GM23338 (cell line): ENCODE data around the gene CMPK2. TPM values are rescaled to one million over a fixed set of nuclear protein-coding genes. Genes with fewer than 3 reads are reported as not detected.

Experiments used
- ATAC-seq: fragments of 200-7000 bp; cut with Tn5 transposase; 3 replicates; pipeline ENCODE4 v1.9.1; 2020
- DNase-seq: peaks from one replicate; pipeline ENCODE4 v3.0.0-alpha.2; 2015; ENCODE audit warnings: low spot score
- H2AFZ ChIP-seq: fragments of 200-600 bp; sonication (generic); 2 replicates; pipeline ENCODE4 v1.8.0; 2016; ENCODE audit warnings: antibody characterized with exemption, mild to moderate bottlenecking, moderate library complexity
- H3F3A ChIP-seq: fragments of 200-600 bp; sonication (generic); replicated peaks from 2 replicates; pipeline ENCODE4 v1.8.0; 2017; ENCODE audit warnings: antibody characterized with exemption, mixed run types, low read depth
- H3K27ac ChIP-seq: fragments of 200-600 bp; sonication (generic); 2 replicates; pipeline ENCODE4 v1.6.1; 2016; ENCODE audit warnings: low read depth
- H3K27me3 ChIP-seq: fragments of 200-600 bp; sonication (generic); 2 replicates; pipeline ENCODE4 v1.8.0; 2016; ENCODE audit warnings: mild to moderate bottlenecking, mixed run types, moderate library complexity; ENCODE audit not compliant: insufficient read depth
- H3K36me3 ChIP-seq: fragments of 200-600 bp; sonication (generic); 2 replicates; pipeline ENCODE4 v1.8.0; 2016; ENCODE audit warnings: mild to moderate bottlenecking; ENCODE audit not compliant: insufficient read depth
- H3K4me1 ChIP-seq: fragments of 200-600 bp; sonication (generic); 2 replicates; pipeline ENCODE4 v1.8.0; 2016; ENCODE audit warnings: mild to moderate bottlenecking, moderate library complexity; ENCODE audit not compliant: insufficient read depth
- H3K4me2 ChIP-seq: fragments of 200-600 bp; sonication (generic); 2 replicates; pipeline ENCODE4 v1.7.1; 2017; ENCODE audit warnings: mixed run types
- H3K4me3 ChIP-seq: fragments of 200-600 bp; sonication (generic); 2 replicates; pipeline ENCODE4 v1.6.1; 2016; ENCODE audit warnings: mixed run types
- H3K79me2 ChIP-seq: fragments of 200-600 bp; sonication (generic); replicated peaks from 2 replicates; pipeline ENCODE4 v1.8.0; 2017; ENCODE audit warnings: mild to moderate bottlenecking; ENCODE audit not compliant: insufficient read depth
- H3K9me2 ChIP-seq: fragments of 200-600 bp; sonication (generic); 2 replicates; pipeline ENCODE4 v1.8.0; 2017; ENCODE audit not compliant: insufficient read depth
- H4K20me1 ChIP-seq: fragments of 200-600 bp; sonication (generic); replicated peaks from 2 replicates; pipeline ENCODE4 v1.8.0; 2017; ENCODE audit warnings: mild to moderate bottlenecking; ENCODE audit not compliant: insufficient read depth
- H3K27ac Mint-ChIP-seq: 2 replicates; pipeline ENCODE4 v1.8.0; 2020; ENCODE audit warnings: inconsistent platforms, mild to moderate bottlenecking, moderate library complexity, mixed read lengths
- H3K27me3 Mint-ChIP-seq: 3 replicates; pipeline ENCODE4 v1.8.0; 2022; ENCODE audit warnings: low read depth, mild to moderate bottlenecking, moderate library complexity, mixed read lengths, inconsistent platforms; ENCODE audit not compliant: insufficient read depth, poor library complexity
- H3K36me3 Mint-ChIP-seq: 3 replicates; pipeline ENCODE4 v1.8.0; 2021; ENCODE audit warnings: low read depth, mild to moderate bottlenecking, inconsistent platforms, moderate library complexity, mixed read lengths
- H3K4me1 Mint-ChIP-seq: 3 replicates; pipeline ENCODE4 v1.8.0; 2020; ENCODE audit warnings: mild to moderate bottlenecking, inconsistent platforms, mixed read lengths
- H3K4me3 Mint-ChIP-seq: 3 replicates; pipeline ENCODE4 v1.8.0; 2021; ENCODE audit warnings: moderate library complexity, mild to moderate bottlenecking, inconsistent platforms, mixed read lengths
- H3K9me3 Mint-ChIP-seq: 3 replicates; pipeline ENCODE4 v1.8.0; 2020; ENCODE audit warnings: moderate library complexity, mild to moderate bottlenecking, inconsistent platforms, mixed read lengths
- CREB1 ChIP-seq: fragments of 250-450 bp; sonication (Bioruptor Pico); IDR thresholded peaks from 2 replicates; pipeline ENCODE4 v1.5.0; 2020; ENCODE audit warnings: low read depth, mild to moderate bottlenecking, moderate library complexity
- CTCF ChIP-seq, 2 experiments: fragments of 200-600 bp in 1 of 2; sonication (generic) in 1 of 2; conservative IDR thresholded peaks; 2 replicates each; pipeline versions ENCODE4 v1.5.1 to v1.6.1; 2016 to 2017; ENCODE audit warnings: antibody characterized with exemption in 2 of 2, low read depth in 2 of 2, mild to moderate bottlenecking in 2 of 2, moderate library complexity in 1 of 2
- EZH2 ChIP-seq: fragments of 200-600 bp; sonication (generic); IDR thresholded peaks from one replicate; pipeline ENCODE4 v1.8.0; 2017; ENCODE audit warnings: antibody characterized with exemption, mild to moderate bottlenecking, low read depth; ENCODE audit not compliant: unreplicated experiment
- EZH2phosphoT487 ChIP-seq: fragments of 200-600 bp; sonication (generic); IDR thresholded peaks from one replicate; pipeline ENCODE4 v1.8.1; 2018; ENCODE audit warnings: antibody characterized with exemption; ENCODE audit not compliant: unreplicated experiment
- JUNB ChIP-seq: IDR thresholded peaks from one replicate; pipeline ENCODE4 v1.6.1; 2016; ENCODE audit warnings: antibody characterized with exemption; ENCODE audit not compliant: unreplicated experiment
- NANOG ChIP-seq: IDR thresholded peaks from 2 replicates; pipeline ENCODE4 v1.6.1; 2016; ENCODE audit warnings: antibody characterized with exemption, borderline replicate concordance
- POLR2AphosphoS5 ChIP-seq: IDR thresholded peaks from 2 replicates; pipeline ENCODE4 v1.6.1; 2016; ENCODE audit warnings: antibody characterized with exemption, low read depth
- STAT1 ChIP-seq: IDR thresholded peaks from one replicate; pipeline ENCODE4 v1.6.1; 2016; ENCODE audit warnings: antibody characterized with exemption; ENCODE audit not compliant: unreplicated experiment
- ZNF114 ChIP-seq: fragments of 250-450 bp; sonication (Bioruptor Pico); IDR thresholded peaks from 2 replicates; pipeline ENCODE4 v1.5.0; 2020; ENCODE audit warnings: mild to moderate bottlenecking, moderate library complexity
- ZNF331 ChIP-seq: fragments of 250-450 bp; sonication (Bioruptor Pico); IDR thresholded peaks from 2 replicates; pipeline ENCODE4 v1.5.0; 2020; ENCODE audit warnings: low read depth, mild to moderate bottlenecking, moderate library complexity
- ZNF462 ChIP-seq: fragments of 250-450 bp; sonication (Bioruptor Pico); IDR thresholded peaks from 2 replicates; pipeline ENCODE4 v1.5.0; 2020; ENCODE audit warnings: mild to moderate bottlenecking, moderate library complexity
- polyA plus RNA-seq: library from polyadenylated mRNA; unstranded; fragments of >200 nt; fragmentation: Nextera tagmentation; extraction: Ambion mirVana; gene quantifications from 2 replicates; pipeline ENCODE4 v1.2.1, GENCODE V29; 2016
- total RNA-seq: library from RNA; depleted of rRNA; stranded (reverse); fragments of >200 nt; shearing (Covaris generic); gene quantifications from 2 replicates; pipeline ENCODE4 v1.2.3, GENCODE V29; 2014
- TF ChIP-seq, protein P1 (sequence below): IDR thresholded peaks from 2 replicates; pipeline ENCODE4 v1.6.1; 2016; ENCODE audit warnings: antibody characterized with exemption
- TF ChIP-seq, protein P2 (sequence below): IDR thresholded peaks from one replicate; pipeline ENCODE4 v1.6.1; 2018; ENCODE audit warnings: antibody characterized with exemption; ENCODE audit not compliant: unreplicated experiment

Gene CMPK2
- total and polyA plus RNA-seq, 2 experiments from 2014 or later: 0.13 to 0.56 TPM

GRCh38 chr2:6812857-6813530 lies 52.7 kb downstream of the CMPK2 start:
- Histone ChIP-seq H3K4me1 (peaks cover 7% of the 10 kb centered on the region; the same call in 1 of the 2 replicates), H3K27ac (no peak overlapping the region), H3F3A (no peaks in the 10 kb centered on the region), H2AFZ (no peak overlapping the region), H3K4me3 (no peak overlapping the region), H3K4me2 (no peak overlapping the region), H3K79me2 (no peaks in the 10 kb centered on the region), H3K9me2 (peaks cover 3% of the 10 kb centered on the region; the same call in 1 of the 2 replicates), H3K36me3 (no peaks in the 10 kb centered on the region), H3K27me3 (0 out of 2 replicates have a peak, but pooled peaks cover 6% of the 10 kb centered on the region), H4K20me1 (no peaks in the 10 kb centered on the region)
- no peak overlapping the region for H3K4me3 Mint-ChIP-seq
- ATAC-seq: peak; percentile 67; the same call in 2 of the 3 replicates
- peaks cover 41% of the 10 kb centered on the region for H3K9me3 Mint-ChIP-seq
- H3K27ac Mint-ChIP-seq: no peak overlapping the region
- H3K4me1 Mint-ChIP-seq: peaks cover 3% of the 10 kb centered on the region; the same call in 2 of the 3 replicates
- TF ChIP-seq EZH2 (no peak), STAT1 (no peak), EZH2phosphoT487 (no peak), NANOG (no peak), ZNF114 (CRISPR knock-in tag) (no peak), ZNF462 (CRISPR knock-in tag) (no peak), CTCF (conservative IDR thresholded peaks at IDR 0.05; ENCODE audit: low read depth in 2 of 2) (no peak), ZNF331 (CRISPR knock-in tag) (no peak), POLR2AphosphoS5 (no peak), JUNB (no peak), CREB1 (CRISPR knock-in tag) (no peak)
- TF ChIP-seq, protein P1, sequence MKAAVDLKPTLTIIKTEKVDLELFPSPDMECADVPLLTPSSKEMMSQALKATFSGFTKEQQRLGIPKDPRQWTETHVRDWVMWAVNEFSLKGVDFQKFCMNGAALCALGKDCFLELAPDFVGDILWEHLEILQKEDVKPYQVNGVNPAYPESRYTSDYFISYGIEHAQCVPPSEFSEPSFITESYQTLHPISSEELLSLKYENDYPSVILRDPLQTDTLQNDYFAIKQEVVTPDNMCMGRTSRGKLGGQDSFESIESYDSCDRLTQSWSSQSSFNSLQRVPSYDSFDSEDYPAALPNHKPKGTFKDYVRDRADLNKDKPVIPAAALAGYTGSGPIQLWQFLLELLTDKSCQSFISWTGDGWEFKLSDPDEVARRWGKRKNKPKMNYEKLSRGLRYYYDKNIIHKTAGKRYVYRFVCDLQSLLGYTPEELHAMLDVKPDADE: no peak
- TF ChIP-seq, protein P2, sequence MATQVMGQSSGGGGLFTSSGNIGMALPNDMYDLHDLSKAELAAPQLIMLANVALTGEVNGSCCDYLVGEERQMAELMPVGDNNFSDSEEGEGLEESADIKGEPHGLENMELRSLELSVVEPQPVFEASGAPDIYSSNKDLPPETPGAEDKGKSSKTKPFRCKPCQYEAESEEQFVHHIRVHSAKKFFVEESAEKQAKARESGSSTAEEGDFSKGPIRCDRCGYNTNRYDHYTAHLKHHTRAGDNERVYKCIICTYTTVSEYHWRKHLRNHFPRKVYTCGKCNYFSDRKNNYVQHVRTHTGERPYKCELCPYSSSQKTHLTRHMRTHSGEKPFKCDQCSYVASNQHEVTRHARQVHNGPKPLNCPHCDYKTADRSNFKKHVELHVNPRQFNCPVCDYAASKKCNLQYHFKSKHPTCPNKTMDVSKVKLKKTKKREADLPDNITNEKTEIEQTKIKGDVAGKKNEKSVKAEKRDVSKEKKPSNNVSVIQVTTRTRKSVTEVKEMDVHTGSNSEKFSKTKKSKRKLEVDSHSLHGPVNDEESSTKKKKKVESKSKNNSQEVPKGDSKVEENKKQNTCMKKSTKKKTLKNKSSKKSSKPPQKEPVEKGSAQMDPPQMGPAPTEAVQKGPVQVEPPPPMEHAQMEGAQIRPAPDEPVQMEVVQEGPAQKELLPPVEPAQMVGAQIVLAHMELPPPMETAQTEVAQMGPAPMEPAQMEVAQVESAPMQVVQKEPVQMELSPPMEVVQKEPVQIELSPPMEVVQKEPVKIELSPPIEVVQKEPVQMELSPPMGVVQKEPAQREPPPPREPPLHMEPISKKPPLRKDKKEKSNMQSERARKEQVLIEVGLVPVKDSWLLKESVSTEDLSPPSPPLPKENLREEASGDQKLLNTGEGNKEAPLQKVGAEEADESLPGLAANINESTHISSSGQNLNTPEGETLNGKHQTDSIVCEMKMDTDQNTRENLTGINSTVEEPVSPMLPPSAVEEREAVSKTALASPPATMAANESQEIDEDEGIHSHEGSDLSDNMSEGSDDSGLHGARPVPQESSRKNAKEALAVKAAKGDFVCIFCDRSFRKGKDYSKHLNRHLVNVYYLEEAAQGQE: no peak
- peaks cover 5% of the 10 kb centered on the region; the same call in 1 of the 3 replicates for H3K36me3 Mint-ChIP-seq
- H3K27me3 Mint-ChIP-seq: peaks cover 7% of the 10 kb centered on the region
- DNase-seq: peak; percentile 43
